ENCODE measurements around the gene ARPC5L. TPM values are rescaled to one million over a fixed set of nuclear protein-coding genes. Genes with fewer than 3 reads are reported as not detected.

Gene ARPC5L
- total and polyA plus RNA-seq, 2 of the 13 experiments (the other 11 are each of a cell fraction or from before 2014, with no cell fraction given): 29.9 to 33.8 TPM

DNA sequence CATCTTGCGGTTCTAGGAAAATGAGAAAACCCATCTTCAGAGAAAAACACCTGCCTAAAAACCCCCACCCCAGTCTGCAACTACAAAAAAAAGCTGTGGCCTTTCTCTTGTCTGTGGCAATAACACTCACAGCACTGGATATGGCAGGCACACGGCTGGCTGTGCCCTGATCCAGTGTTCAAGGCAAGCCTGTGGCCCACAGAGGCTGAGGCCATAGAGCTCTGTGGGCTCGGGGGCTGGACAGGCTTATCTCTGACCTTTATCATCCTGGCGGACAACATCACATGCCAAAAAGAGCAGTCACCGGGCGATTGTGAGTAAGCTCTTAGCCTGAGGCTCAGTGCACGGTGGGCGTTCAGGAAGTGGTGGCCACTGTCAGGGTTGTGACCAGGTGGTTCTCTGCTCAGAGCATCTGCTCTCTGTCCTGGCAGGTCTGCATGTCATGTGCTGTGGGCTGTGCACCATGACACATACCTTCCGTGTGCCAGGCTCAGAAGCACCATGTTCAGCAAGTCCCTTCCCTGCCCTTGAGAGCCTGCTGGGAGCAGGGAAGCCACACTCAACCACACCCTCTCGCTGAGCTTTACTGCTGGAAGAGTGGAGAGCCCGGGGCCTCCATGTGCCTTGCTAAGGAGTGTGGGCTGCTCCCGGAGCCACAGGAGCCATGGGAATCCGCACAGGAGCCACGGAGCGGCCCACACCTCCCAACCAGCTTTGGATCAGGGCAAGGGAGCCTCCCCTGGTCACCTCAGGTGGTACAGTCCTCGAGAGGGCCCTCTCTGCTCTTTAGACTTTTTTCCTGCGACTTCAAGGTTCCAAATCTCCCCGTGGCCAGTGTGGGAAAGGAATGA lies 43.3 kb upstream of the ARPC5L start (continued):
- TF ChIP-seq, protein P1, sequence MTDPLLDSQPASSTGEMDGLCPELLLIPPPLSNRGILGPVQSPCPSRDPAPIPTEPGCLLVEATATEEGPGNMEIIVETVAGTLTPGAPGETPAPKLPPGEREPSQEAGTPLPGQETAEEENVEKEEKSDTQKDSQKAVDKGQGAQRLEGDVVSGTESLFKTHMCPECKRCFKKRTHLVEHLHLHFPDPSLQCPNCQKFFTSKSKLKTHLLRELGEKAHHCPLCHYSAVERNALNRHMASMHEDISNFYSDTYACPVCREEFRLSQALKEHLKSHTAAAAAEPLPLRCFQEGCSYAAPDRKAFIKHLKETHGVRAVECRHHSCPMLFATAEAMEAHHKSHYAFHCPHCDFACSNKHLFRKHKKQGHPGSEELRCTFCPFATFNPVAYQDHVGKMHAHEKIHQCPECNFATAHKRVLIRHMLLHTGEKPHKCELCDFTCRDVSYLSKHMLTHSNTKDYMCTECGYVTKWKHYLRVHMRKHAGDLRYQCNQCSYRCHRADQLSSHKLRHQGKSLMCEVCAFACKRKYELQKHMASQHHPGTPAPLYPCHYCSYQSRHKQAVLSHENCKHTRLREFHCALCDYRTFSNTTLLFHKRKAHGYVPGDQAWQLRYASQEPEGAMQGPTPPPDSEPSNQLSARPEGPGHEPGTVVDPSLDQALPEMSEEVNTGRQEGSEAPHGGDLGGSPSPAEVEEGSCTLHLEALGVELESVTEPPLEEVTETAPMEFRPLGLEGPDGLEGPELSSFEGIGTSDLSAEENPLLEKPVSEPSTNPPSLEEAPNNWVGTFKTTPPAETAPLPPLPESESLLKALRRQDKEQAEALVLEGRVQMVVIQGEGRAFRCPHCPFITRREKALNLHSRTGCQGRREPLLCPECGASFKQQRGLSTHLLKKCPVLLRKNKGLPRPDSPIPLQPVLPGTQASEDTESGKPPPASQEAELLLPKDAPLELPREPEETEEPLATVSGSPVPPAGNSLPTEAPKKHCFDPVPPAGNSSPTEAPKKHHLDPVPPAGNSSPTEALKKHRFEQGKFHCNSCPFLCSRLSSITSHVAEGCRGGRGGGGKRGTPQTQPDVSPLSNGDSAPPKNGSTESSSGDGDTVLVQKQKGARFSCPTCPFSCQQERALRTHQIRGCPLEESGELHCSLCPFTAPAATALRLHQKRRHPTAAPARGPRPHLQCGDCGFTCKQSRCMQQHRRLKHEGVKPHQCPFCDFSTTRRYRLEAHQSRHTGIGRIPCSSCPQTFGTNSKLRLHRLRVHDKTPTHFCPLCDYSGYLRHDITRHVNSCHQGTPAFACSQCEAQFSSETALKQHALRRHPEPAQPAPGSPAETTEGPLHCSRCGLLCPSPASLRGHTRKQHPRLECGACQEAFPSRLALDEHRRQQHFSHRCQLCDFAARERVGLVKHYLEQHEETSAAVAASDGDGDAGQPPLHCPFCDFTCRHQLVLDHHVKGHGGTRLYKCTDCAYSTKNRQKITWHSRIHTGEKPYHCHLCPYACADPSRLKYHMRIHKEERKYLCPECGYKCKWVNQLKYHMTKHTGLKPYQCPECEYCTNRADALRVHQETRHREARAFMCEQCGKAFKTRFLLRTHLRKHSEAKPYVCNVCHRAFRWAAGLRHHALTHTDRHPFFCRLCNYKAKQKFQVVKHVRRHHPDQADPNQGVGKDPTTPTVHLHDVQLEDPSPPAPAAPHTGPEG (CRISPR knock-in tag; IDR thresholded peaks at IDR 0.05): peak; percentile 72; the same call in 1 of the 2 replicates
- TF ChIP-seq SOX13 (IDR thresholded peaks at IDR 0.05): no peak
- peak in 1 of 2 experiments; percentile 35; a peak in 1 of 4 replicates for TF ChIP-seq SOX13 (CRISPR knock-in tag; conservative IDR thresholded peaks at IDR 0.05 in 1 of 2, IDR thresholded peaks at IDR 0.05 in 1 of 2)
- TF ChIP-seq KLF16 (CRISPR knock-in tag; IDR thresholded peaks at IDR 0.05): no peak
- TF ChIP-seq DPF2 (CRISPR knock-in tag; IDR thresholded peaks at IDR 0.05; ENCODE audit: borderline replicate concordance, low read depth): peak; percentile 41; the same call in 1 of the 2 replicates
- TF ChIP-seq TEAD3 (CRISPR knock-in tag; optimal IDR thresholded peaks at IDR 0.05; ENCODE audit: borderline replicate concordance): peak; percentile 74
- peak; percentile 68; the same call in 1 of the 2 replicates for TF ChIP-seq ZNF280B (CRISPR knock-in tag; IDR thresholded peaks at IDR 0.05; ENCODE audit: borderline replicate concordance)
- no peak for TF ChIP-seq SMARCE1 (IDR thresholded peaks at IDR 0.05; ENCODE audit: borderline replicate concordance)
- no peak for TF ChIP-seq STAT5B (CRISPR knock-in tag; IDR thresholded peaks at IDR 0.05)
- TF ChIP-seq, protein P2, sequence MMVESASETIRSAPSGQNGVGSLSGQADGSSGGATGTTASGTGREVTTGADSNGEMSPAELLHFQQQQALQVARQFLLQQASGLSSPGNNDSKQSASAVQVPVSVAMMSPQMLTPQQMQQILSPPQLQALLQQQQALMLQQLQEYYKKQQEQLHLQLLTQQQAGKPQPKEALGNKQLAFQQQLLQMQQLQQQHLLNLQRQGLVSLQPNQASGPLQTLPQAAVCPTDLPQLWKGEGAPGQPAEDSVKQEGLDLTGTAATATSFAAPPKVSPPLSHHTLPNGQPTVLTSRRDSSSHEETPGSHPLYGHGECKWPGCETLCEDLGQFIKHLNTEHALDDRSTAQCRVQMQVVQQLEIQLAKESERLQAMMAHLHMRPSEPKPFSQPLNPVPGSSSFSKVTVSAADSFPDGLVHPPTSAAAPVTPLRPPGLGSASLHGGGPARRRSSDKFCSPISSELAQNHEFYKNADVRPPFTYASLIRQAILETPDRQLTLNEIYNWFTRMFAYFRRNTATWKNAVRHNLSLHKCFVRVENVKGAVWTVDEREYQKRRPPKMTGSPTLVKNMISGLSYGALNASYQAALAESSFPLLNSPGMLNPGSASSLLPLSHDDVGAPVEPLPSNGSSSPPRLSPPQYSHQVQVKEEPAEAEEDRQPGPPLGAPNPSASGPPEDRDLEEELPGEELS (CRISPR knock-in tag; IDR thresholded peaks at IDR 0.05): peak; percentile 29
- TF ChIP-seq SALL2 (CRISPR knock-in tag; IDR thresholded peaks at IDR 0.05): peak; percentile 79
- no peak for TF ChIP-seq CHCHD3 (CRISPR knock-in tag; IDR thresholded peaks at IDR 0.05)
- 0 out of 2 replicates have a peak, but pooled peaks have one; percentile 18 for TF ChIP-seq TGIF2 (CRISPR knock-in tag; IDR thresholded peaks at IDR 0.05)
- peak; percentile 67; the same call in 1 of the 2 replicates for TF ChIP-seq KLF12 (CRISPR knock-in tag; IDR thresholded peaks at IDR 0.05; ENCODE audit: borderline replicate concordance)
- TF ChIP-seq WIZ (CRISPR knock-in tag; IDR thresholded peaks at IDR 0.05): 0 out of 2 replicates have a peak, but pooled peaks have one; percentile 33
- TF ChIP-seq ZSCAN21 (CRISPR knock-in tag; IDR thresholded peaks at IDR 0.05; ENCODE audit: borderline replicate concordance): peak; percentile 47; the same call in 1 of the 2 replicates
- TF ChIP-seq HNF4A (CRISPR knock-in tag; IDR thresholded peaks at IDR 0.05): peak; percentile 54; the same call in 1 of the 2 replicates
- TF ChIP-seq, protein P3, sequence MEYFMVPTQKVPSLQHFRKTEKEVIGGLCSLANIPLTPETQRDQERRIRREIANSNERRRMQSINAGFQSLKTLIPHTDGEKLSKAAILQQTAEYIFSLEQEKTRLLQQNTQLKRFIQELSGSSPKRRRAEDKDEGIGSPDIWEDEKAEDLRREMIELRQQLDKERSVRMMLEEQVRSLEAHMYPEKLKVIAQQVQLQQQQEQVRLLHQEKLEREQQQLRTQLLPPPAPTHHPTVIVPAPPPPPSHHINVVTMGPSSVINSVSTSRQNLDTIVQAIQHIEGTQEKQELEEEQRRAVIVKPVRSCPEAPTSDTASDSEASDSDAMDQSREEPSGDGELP (IDR thresholded peaks at IDR 0.05; ENCODE audit: borderline replicate concordance, low read depth): 0 out of 2 replicates have a peak, but pooled peaks have one; percentile 12
